SH-SY5Y (cell line): ENCODE results near the gene SPATS2L.

Source experiments
- GATA2 ChIP-seq: IDR thresholded peaks from 2 replicates; pipeline ENCODE4 v1.6.1; 2011; ENCODE audit warnings: mild to moderate bottlenecking, low read depth, low read length
- GATA3 ChIP-seq: IDR thresholded peaks from 2 replicates; pipeline ENCODE4 v1.6.1; 2011; ENCODE audit warnings: low read depth, mild to moderate bottlenecking, low read length, moderate library complexity

- no peak for TF ChIP-seq GATA2
- TF ChIP-seq GATA3 = no peak
These were observed 73.1 kb downstream of the SPATS2L start for GRCh38 chr2:200379481-200380090.
